Measurements from ENCODE around the gene PRSS38. TPM values are rescaled to one million over a fixed set of nuclear protein-coding genes. Genes with fewer than 3 reads are reported as not detected.
"Not testable (repeated sequence)": the region's sequence is repeated elsewhere in the genome, so short reads cannot be mapped to it uniquely, and the experiment has no call there.

The PRSS38 gene
- total RNA-seq, 1 donor from 2014 or later, result not detected

DNA sequence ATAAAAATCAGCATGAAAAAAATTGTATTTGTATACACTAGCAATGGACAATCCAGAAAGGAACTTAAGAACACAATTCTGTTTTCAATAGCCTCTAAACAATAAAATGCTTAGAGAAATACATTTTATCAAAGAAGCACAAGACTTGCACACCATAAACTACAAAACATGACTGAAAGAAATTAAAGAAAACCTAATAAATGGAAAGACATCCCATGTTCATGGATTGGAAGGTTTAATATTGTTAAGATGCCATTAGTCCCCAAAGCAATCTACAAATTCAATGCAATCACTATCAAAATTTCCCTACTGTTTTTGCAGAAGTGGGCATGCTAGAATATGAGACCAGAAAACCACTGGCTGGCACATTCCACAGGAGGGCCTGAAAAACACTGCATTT, 49.4 kb downstream of the PRSS38 start:
- Histone ChIP-seq H3K4me1 (no peaks in the 10 kb centered on the region), H3K27me3 (no peaks in the 10 kb centered on the region), H3K27ac (no peak overlapping the region), H3K9me3 (peaks cover 0 to 6% of the 10 kb centered on the region in 2 donors), H3K4me3 (no peak overlapping the region), H3K36me3 (no peaks in the 10 kb centered on the region)
- TF ChIP-seq, protein P1, sequence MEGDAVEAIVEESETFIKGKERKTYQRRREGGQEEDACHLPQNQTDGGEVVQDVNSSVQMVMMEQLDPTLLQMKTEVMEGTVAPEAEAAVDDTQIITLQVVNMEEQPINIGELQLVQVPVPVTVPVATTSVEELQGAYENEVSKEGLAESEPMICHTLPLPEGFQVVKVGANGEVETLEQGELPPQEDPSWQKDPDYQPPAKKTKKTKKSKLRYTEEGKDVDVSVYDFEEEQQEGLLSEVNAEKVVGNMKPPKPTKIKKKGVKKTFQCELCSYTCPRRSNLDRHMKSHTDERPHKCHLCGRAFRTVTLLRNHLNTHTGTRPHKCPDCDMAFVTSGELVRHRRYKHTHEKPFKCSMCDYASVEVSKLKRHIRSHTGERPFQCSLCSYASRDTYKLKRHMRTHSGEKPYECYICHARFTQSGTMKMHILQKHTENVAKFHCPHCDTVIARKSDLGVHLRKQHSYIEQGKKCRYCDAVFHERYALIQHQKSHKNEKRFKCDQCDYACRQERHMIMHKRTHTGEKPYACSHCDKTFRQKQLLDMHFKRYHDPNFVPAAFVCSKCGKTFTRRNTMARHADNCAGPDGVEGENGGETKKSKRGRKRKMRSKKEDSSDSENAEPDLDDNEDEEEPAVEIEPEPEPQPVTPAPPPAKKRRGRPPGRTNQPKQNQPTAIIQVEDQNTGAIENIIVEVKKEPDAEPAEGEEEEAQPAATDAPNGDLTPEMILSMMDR (IDR thresholded peaks at IDR 0.05), result no peak
- DNase-seq (ENCODE audit: low spot score in 2 of 2), result no peak
- intact Hi-C loops (cut with DNase I), result no loop called here

DNA sequence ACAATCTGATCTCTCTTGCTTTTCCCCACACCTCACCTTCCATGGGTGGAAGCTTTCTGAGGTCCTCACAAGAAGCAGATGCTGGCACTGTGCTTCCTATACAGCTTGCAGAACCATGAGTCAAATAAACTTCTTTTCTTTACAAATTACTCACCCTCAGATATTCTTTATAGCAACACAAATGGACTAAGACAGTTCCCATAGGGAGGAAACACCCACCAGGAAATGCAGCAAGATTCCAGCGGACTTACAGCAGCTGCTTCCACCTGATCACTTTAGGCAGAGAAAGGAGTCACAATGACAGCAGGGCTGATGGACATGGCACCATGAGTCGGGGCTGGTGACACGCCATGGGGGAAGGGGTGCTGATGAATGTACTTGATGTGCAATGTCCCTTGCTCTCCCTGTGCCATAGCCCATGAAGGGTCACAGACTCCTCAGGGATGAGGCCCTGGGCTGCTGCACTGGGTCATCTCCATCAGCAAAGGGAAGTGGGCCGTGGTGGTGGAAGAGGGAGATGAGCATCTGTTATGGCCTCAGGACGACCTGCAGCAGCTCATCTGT, 53.9 kb downstream of the PRSS38 start:
- Histone ChIP-seq H3K36me3 (no peaks in the 10 kb centered on the region), H3K27ac (no peak overlapping the region), H3K27me3 (no peaks in the 10 kb centered on the region), H3K4me1 (no peaks in the 10 kb centered on the region), H3K9me3 (peaks cover 0 to 6% of the 10 kb centered on the region in 2 donors), H3K4me3 (no peak overlapping the region)
- intact Hi-C loops (cut with DNase I), result no loop called here
- DNase-seq (ENCODE audit: low spot score in 2 of 2), result no peak
- TF ChIP-seq, protein P1 (IDR thresholded peaks at IDR 0.05), result no peak

DNA sequence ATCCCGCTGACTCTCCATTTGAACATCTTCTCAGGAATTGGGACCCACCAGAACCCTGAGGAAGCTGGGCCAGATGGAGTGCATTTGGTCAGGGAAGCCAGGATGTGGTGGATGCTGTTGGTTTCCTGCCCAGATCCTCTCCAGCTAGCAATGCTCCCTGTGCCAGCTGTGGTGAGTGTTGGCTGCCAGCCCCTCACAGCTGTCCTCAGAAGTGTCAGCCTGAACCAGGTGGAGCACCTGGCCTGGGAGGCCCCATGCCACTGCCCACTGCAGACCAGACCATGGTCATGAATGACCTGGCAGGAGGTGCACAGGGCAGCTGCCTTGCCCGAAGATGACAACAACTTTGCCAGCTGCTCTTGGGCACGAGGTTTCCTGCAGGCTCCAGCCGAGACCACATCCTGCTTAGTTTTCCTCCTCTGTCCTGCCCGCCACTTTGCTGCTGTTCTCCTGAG, 54.4 kb downstream of the PRSS38 start:
- no peak for DNase-seq (ENCODE audit: low spot score in 2 of 2)

DNA sequence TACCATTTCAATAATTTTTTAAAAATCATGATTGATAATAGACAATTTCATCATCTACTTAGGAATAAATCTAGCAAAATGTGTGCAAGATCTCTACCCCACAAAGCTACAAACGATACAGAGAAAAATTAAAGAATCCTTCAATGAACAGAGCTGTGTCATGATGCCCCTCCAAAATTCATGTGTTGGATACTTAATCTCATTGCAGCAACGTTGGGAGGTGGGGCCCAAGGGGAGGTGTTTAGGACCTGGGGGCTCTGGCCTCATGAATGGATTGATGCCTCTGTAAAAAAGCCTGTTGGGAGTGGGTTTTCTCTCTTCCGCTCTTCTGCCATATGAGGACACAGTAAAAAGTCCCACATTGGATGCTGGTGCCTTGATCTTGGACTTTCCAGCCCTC, 54.9 kb downstream of the PRSS38 start:
- intact Hi-C loops (cut with DNase I), result no loop called here
- no peaks in the 10 kb centered on the region for H3K9me3 ChIP-seq
- H3K27me3 ChIP-seq, result no peaks in the 10 kb centered on the region

More for the DNA sequence above, 54.4 kb downstream of the PRSS38 start:
- no peaks in the 10 kb centered on the region for H3K36me3 ChIP-seq
- TF ChIP-seq, protein P1 (IDR thresholded peaks at IDR 0.05), result no peak
- H3K27ac ChIP-seq, result no peak overlapping the region
- H3K4me1 ChIP-seq, result no peaks in the 10 kb centered on the region
- no peaks in the 10 kb centered on the region for H3K27me3 ChIP-seq
- no peak overlapping the region for H3K4me3 ChIP-seq
- peaks cover 0 to 5% of the 10 kb centered on the region in 2 donors for H3K9me3 ChIP-seq
- intact Hi-C loops (cut with DNase I), result no loop called here

DNA sequence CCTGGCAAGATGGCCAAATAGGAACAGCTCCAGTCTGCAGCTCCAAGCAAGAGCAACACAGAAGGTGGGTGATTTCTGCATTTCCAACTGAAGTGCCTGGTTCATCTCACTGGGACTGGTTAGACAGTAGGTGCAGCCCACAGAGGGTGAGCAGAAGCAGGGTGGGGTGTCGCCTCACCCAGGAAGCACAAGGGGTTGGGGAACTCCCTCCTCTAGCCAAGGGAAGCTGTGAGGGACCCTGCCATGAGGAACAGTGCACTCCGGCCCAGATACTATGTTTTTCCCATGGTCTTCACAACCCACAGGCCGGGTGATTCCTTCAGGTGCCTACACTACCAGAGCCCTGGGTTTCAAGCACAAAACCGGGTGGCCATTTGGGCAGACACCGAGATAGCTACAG, 56.4 kb downstream of the PRSS38 start:
- H3K36me3 ChIP-seq; H3K4me1 ChIP-seq; H3K27ac ChIP-seq; H3K9me3 ChIP-seq; intact Hi-C loops (cut with DNase I); H3K4me3 ChIP-seq; H3K27me3 ChIP-seq; DNase-seq (ENCODE audit: low spot score in 2 of 2): not testable (repeated sequence)

More for the DNA sequence above, 54.9 kb downstream of the PRSS38 start:
- no peak overlapping the region for H3K4me3 ChIP-seq
- no peaks in the 10 kb centered on the region for H3K36me3 ChIP-seq
- TF ChIP-seq, protein P1 (IDR thresholded peaks at IDR 0.05), result no peak
- no peaks in the 10 kb centered on the region for H3K4me1 ChIP-seq
- H3K27ac ChIP-seq, result no peak overlapping the region
- no peak for DNase-seq (ENCODE audit: low spot score in 2 of 2)

DNA sequence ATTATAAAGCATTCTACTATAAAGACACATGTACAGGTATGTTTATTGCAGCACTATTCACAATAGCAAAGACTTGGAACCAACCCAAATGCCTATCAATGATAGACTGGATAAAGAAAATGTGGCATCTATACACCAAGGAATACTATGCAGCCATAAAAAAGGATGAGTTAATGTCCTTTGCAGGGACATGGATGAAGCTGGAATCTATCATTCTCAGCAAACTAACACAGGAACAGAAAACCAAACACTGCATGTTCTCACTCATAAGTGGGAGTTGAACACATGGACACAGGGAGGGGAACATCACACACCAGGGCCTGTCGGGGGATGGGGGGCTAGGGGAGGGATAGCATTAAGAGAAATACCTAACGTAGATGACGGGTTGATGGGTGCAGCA, 62.3 kb downstream of the PRSS38 start:
- H3K27ac ChIP-seq; H3K27me3 ChIP-seq; H3K36me3 ChIP-seq; H3K9me3 ChIP-seq; DNase-seq (ENCODE audit: low spot score in 2 of 2); intact Hi-C loops (cut with DNase I); H3K4me3 ChIP-seq; H3K4me1 ChIP-seq: not testable (repeated sequence)
